Fibroblast of lung (primary cell): ENCODE measurements around the gene PTPRS. TPM values are rescaled to one million over a fixed set of nuclear protein-coding genes. Genes with fewer than 3 reads are reported as not detected.

Experiments
- DNase-seq, 2 donors: peaks; one replicate each; pipeline versions ENCODE4 v3.0.0 to v3.0.0-alpha.2; 2010; ENCODE audit warnings: low read depth in 2 of 2
- H2AFZ ChIP-seq: 2 replicates; pipeline ENCODE4 v1.5.1; 2012; ENCODE audit warnings: low read length, control low read depth, inconsistent platforms
- H3K27ac ChIP-seq: 2 replicates; pipeline ENCODE4 v1.5.1; 2011; ENCODE audit warnings: low read length, control low read depth; ENCODE audit not compliant: insufficient read depth
- H3K27me3 ChIP-seq: 2 replicates; pipeline ENCODE4 v1.5.1; 2011; ENCODE audit warnings: mild to moderate bottlenecking, low read length; ENCODE audit not compliant: control insufficient read depth, insufficient read depth
- H3K36me3 ChIP-seq: 2 replicates; pipeline ENCODE4 v1.5.1; 2011; ENCODE audit warnings: low read length; ENCODE audit not compliant: control insufficient read depth, insufficient read depth
- H3K4me1 ChIP-seq: 2 replicates; pipeline ENCODE4 v1.5.1; 2011; ENCODE audit warnings: low read length; ENCODE audit not compliant: control insufficient read depth, insufficient read depth; ENCODE audit errors: extremely low read depth
- H3K4me2 ChIP-seq: 2 replicates; pipeline ENCODE4 v1.5.1; 2011; ENCODE audit warnings: low read length, control low read depth; ENCODE audit not compliant: insufficient read depth; ENCODE audit errors: extremely low read depth
- H3K4me3 ChIP-seq, 4 experiments: fragments of 200-600 bp in 1 of 4; sonication (generic) in 1 of 4; replicated peaks in 1 of 4; 2 replicates each; pipeline ENCODE4 v1.5.1; 2011 to 2016; ENCODE audit warnings: low read length in 4 of 4, low read depth in 3 of 4, mild to moderate bottlenecking in 3 of 4, control low read depth in 2 of 4, inconsistent platforms in 1 of 4, mixed read lengths in 1 of 4; ENCODE audit not compliant: insufficient read depth in 1 of 4; ENCODE audit errors: control extremely low read depth in 1 of 4
- H3K79me2 ChIP-seq: 2 replicates; pipeline ENCODE4 v1.5.1; 2012; ENCODE audit warnings: mild to moderate bottlenecking, low read length, inconsistent platforms; ENCODE audit not compliant: control insufficient read depth, insufficient read depth
- H3K9ac ChIP-seq: 2 replicates; pipeline ENCODE4 v1.5.1; 2011; ENCODE audit warnings: mild to moderate bottlenecking, low read length, control low read depth; ENCODE audit not compliant: insufficient read depth
- H3K9me3 ChIP-seq: 2 replicates; pipeline ENCODE4 v1.5.1; 2012; ENCODE audit warnings: low read depth, low read length; ENCODE audit not compliant: control insufficient read depth, insufficient read depth
- H4K20me1 ChIP-seq: 2 replicates; pipeline ENCODE4 v1.5.1; 2011; ENCODE audit warnings: low read length; ENCODE audit not compliant: control insufficient read depth, insufficient read depth; ENCODE audit errors: extremely low read depth
- CTCF ChIP-seq, 2 donors: IDR thresholded peaks in 1 of 2; conservative IDR thresholded peaks in 1 of 2; 1 replicate in 1 of 2; 2 replicates in 1 of 2; pipeline ENCODE4 v1.5.1; 2011 to 2012; ENCODE audit warnings: low read length in 2 of 2, control low read depth in 1 of 2, inconsistent platforms in 1 of 2, low read depth in 1 of 2, mild to moderate bottlenecking in 1 of 2
- EZH2 ChIP-seq: IDR thresholded peaks from 2 replicates; pipeline ENCODE4 v1.5.1; 2012; ENCODE audit warnings: low read length, control low read depth, mild to moderate bottlenecking; ENCODE audit errors: missing control alignments
- polyA plus RNA-seq, 2 donors: library from polyadenylated mRNA; depleted of rRNA in 1 of 2; stranded (reverse) in 1 of 2; unstranded in 1 of 2; fragments of >200 nt; gene quantifications; 2 replicates each; pipeline ENCODE4 v1.2.1, GENCODE V29; 2011 to 2012; ENCODE audit warnings: missing spikeins in 1 of 2
- total RNA-seq: library from RNA; depleted of rRNA; stranded (reverse); fragments of >200 nt; gene quantifications from 2 replicates; pipeline ENCODE4 v1.2.1, GENCODE V29; 2014

The PTPRS gene
- total and polyA plus RNA-seq, 2 donors (not counting 1 experiment from before 2014, with no cell fraction given), result 27.9 to 136 TPM

GRCh38 chr19:5298471-5298901 lies 42.1 kb downstream of the PTPRS start:
- Histone ChIP-seq H3K4me1 (no peaks in the 10 kb centered on the region), H3K9ac (no peak overlapping the region), H3K36me3 (no peaks in the 10 kb centered on the region), H3K4me3 (no peak overlapping the region), H3K4me2 (no peak overlapping the region), H3K27me3 (no peaks in the 10 kb centered on the region), H3K9me3 (no peaks in the 10 kb centered on the region), H3K79me2 (no peaks in the 10 kb centered on the region), H4K20me1 (no peaks in the 10 kb centered on the region), H2AFZ (no peak overlapping the region), H3K27ac (no peak overlapping the region)
- no peak for TF ChIP-seq CTCF (conservative IDR thresholded peaks at IDR 0.05 in 1 of 2, IDR thresholded peaks at IDR 0.05 in 1 of 2; ENCODE audit: low read depth in 1 of 2, low read length in 2 of 2)
- no peak for DNase-seq

- Histone ChIP-seq H3K27me3 (no peaks in the 10 kb centered on the region), H4K20me1 (no peaks in the 10 kb centered on the region), H3K27ac (no peak overlapping the region), H3K79me2 (peaks cover 2% of the 10 kb centered on the region), H3K9me3 (no peaks in the 10 kb centered on the region), H3K36me3 (no peaks in the 10 kb centered on the region), H3K9ac (no peak overlapping the region), H3K4me3 (no peak overlapping the region), H3K4me2 (no peak overlapping the region), H3K4me1 (peaks cover 1% of the 10 kb centered on the region), H2AFZ (no peak overlapping the region)
- no peak for DNase-seq
- no peak for TF ChIP-seq CTCF (conservative IDR thresholded peaks at IDR 0.05 in 1 of 2, IDR thresholded peaks at IDR 0.05 in 1 of 2; ENCODE audit: low read depth in 1 of 2, low read length in 2 of 2)
- TF ChIP-seq EZH2, result no peak
Observed at GRCh38 chr19:5297272-5297669, 43.3 kb downstream of the PTPRS start.

GRCh38 chr19:5296457-5297271 lies 43.9 kb downstream of the PTPRS start:
- H2AFZ ChIP-seq, result no peak overlapping the region
- H3K4me3 ChIP-seq, result no peak overlapping the region
- H4K20me1 ChIP-seq, result no peaks in the 10 kb centered on the region
- no peaks in the 10 kb centered on the region for H3K36me3 ChIP-seq
- no peak overlapping the region for H3K4me2 ChIP-seq
- no peak overlapping the region for H3K27ac ChIP-seq
- peaks cover 4% of the 10 kb centered on the region for H3K4me1 ChIP-seq
- H3K79me2 ChIP-seq, result peaks cover 9% of the 10 kb centered on the region
- no peaks in the 10 kb centered on the region for H3K9me3 ChIP-seq
- TF ChIP-seq CTCF (conservative IDR thresholded peaks at IDR 0.05 in 1 of 2, IDR thresholded peaks at IDR 0.05 in 1 of 2; ENCODE audit: low read depth in 1 of 2, low read length in 2 of 2) (no peak), EZH2 (no peak)
- no peak overlapping the region for H3K9ac ChIP-seq
- no peak for DNase-seq
- no peaks in the 10 kb centered on the region for H3K27me3 ChIP-seq
